NCI-H2196 treated with DMSO at 0.1 percent for 48 hours (cell line): ENCODE data around the gene FAM234A.
"Not testable (repeated sequence)": the region's sequence is repeated elsewhere in the genome, so short reads cannot be mapped to it uniquely, and the experiment has no call there.

Source experiments
- DNase-seq: peaks from one replicate; lab custom pipeline; 2025; ENCODE audit not compliant: unreplicated experiment; lab: John Stamatoyannopoulos, UW

The FAM234A gene

GRCh38 chr16:230351-230750 is 4.3 kb upstream of the FAM234A start:
- DNase-seq = not testable (repeated sequence)

GRCh38 chr16:230949-231348 is 3.7 kb upstream of the FAM234A start:
- DNase-seq = no peak

- DNase-seq = no peak
These were observed 5.3 kb downstream of the FAM234A start for GRCh38 chr16:239948-240277.

- DNase-seq = no peak
These were observed 5.9 kb downstream of the FAM234A start for GRCh38 chr16:240559-240958.

GRCh38 chr16:242281-242680 is 7.7 kb downstream of the FAM234A start:
- DNase-seq = no peak

GRCh38 chr16:243348-243747 is 8.7 kb downstream of the FAM234A start:
- DNase-seq = no peak

GRCh38 chr16:245105-245504 is 10.5 kb downstream of the FAM234A start:
- DNase-seq = no peak

GRCh38 chr16:247027-247426 is 12.4 kb downstream of the FAM234A start:
- no peak for DNase-seq

- DNase-seq = no peak
These were observed 14.8 kb downstream of the FAM234A start for GRCh38 chr16:249431-249830.

- no peak for DNase-seq
These were observed 18.0 kb downstream of the FAM234A start for GRCh38 chr16:252366-253337.

GRCh38 chr16:253833-254232 is 19.2 kb downstream of the FAM234A start:
- DNase-seq = no peak

GRCh38 chr16:254461-254860 is 19.8 kb downstream of the FAM234A start:
- DNase-seq = no peak

- DNase-seq = no peak
These were observed 20.6 kb downstream of the FAM234A start for GRCh38 chr16:255183-255582.

GRCh38 chr16:258091-258490 is 23.5 kb downstream of the FAM234A start:
- not testable (repeated sequence) for DNase-seq

- DNase-seq = no peak
These were observed 24.6 kb downstream of the FAM234A start for GRCh38 chr16:259226-259625.

- DNase-seq = no peak
These were observed 25.2 kb downstream of the FAM234A start for GRCh38 chr16:259814-260253.

GRCh38 chr16:260326-260725 is 25.7 kb downstream of the FAM234A start:
- no peak for DNase-seq

GRCh38 chr16:261031-261691 is 26.5 kb downstream of the FAM234A start:
- no peak for DNase-seq

- no peak for DNase-seq
These were observed 27.6 kb downstream of the FAM234A start for GRCh38 chr16:262121-262745.

GRCh38 chr16:263182-263774 is 28.7 kb downstream of the FAM234A start:
- no peak for DNase-seq

- no peak for DNase-seq
These were observed 29.3 kb downstream of the FAM234A start for GRCh38 chr16:263944-264343.
